ENCODE data around the gene KLF6.
"Not testable (repeated sequence)": the region's sequence is repeated elsewhere in the genome, so short reads cannot be mapped to it uniquely, and the experiment has no call there.

The KLF6 gene

DNA sequence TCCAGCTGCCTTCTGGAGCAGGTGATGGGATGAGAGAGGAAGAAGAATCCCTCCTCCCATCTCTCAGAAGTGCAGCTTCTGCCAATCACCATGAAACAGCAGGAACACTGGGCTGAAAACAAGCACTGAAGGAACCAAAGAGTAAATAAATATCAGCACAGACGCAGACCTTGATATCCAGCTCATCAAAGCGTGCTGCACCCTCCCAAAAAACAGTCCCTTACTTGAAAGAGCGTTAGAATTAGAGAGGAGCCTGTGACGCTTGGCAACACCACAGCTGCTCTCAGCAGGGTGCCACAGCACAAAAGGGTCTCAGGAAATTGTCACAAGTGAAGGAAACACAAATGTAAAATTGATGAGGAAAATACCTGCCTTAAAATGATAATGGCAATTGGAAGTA, 39.5 kb downstream of the KLF6 start:
- WGBS, 2 experiments (ENCODE audit: insufficient coverage in 2 of 2), result 50 to 62% methylated on average over 4 of the region's 4 CpGs
- no peaks in the 10 kb centered on the region for H3K36me3 ChIP-seq (ENCODE audit: control insufficient read depth, insufficient read depth, low read length)
- H3K4me3 ChIP-seq (ENCODE audit: extremely low read depth, insufficient read depth, low read length, poor library complexity, severe bottlenecking), result no peak overlapping the region
- H3K27ac ChIP-seq (ENCODE audit: low read depth, low read length, severe bottlenecking), result no peak overlapping the region
- peaks cover 11% of the 10 kb centered on the region for H3K4me1 ChIP-seq (ENCODE audit: control insufficient read depth, insufficient read depth, low read length, poor library complexity, severe bottlenecking)
- peaks cover 3% of the 10 kb centered on the region for H3K9me3 ChIP-seq (ENCODE audit: control insufficient read depth, low read length)

- 88 to 91% methylated on average over 3 to 4 of the region's 6 CpGs for WGBS, 2 experiments (ENCODE audit: insufficient coverage in 2 of 2)
- H3K4me1 ChIP-seq (ENCODE audit: control insufficient read depth, insufficient read depth, low read length, poor library complexity, severe bottlenecking), result peaks cover 8% of the 10 kb centered on the region
- no peak overlapping the region for H3K27ac ChIP-seq (ENCODE audit: low read depth, low read length, severe bottlenecking)
- no peaks in the 10 kb centered on the region for H3K36me3 ChIP-seq (ENCODE audit: control insufficient read depth, insufficient read depth, low read length)
- H3K4me3 ChIP-seq (ENCODE audit: extremely low read depth, insufficient read depth, low read length, poor library complexity, severe bottlenecking), result no peak overlapping the region
- H3K9me3 ChIP-seq (ENCODE audit: control insufficient read depth, low read length), result peaks cover 3% of the 10 kb centered on the region
Measured at GRCh38 chr10:3741688-3742461, 43.1 kb downstream of the KLF6 start.

GRCh38 chr10:3740157-3740871, 44.7 kb downstream of the KLF6 start:
- peaks cover 3% of the 10 kb centered on the region for H3K9me3 ChIP-seq (ENCODE audit: control insufficient read depth, low read length)
- H3K27ac ChIP-seq (ENCODE audit: low read depth, low read length, severe bottlenecking), result no peak overlapping the region
- 70% methylated on average over 2 of the region's 5 CpGs; no CpG with 5 or more reads in 1 of the 2 experiments for WGBS, 2 experiments (ENCODE audit: insufficient coverage in 2 of 2)
- no peaks in the 10 kb centered on the region for H3K36me3 ChIP-seq (ENCODE audit: control insufficient read depth, insufficient read depth, low read length)
- H3K4me1 ChIP-seq (ENCODE audit: control insufficient read depth, insufficient read depth, low read length, poor library complexity, severe bottlenecking), result peaks cover 8% of the 10 kb centered on the region
- H3K4me3 ChIP-seq (ENCODE audit: extremely low read depth, insufficient read depth, low read length, poor library complexity, severe bottlenecking), result no peak overlapping the region

- no peak overlapping the region for H3K4me3 ChIP-seq (ENCODE audit: extremely low read depth, insufficient read depth, low read length, poor library complexity, severe bottlenecking)
- H3K9me3 ChIP-seq (ENCODE audit: control insufficient read depth, low read length), result peaks cover 3% of the 10 kb centered on the region
- WGBS, 2 experiments (ENCODE audit: insufficient coverage in 2 of 2), result no CpG with 5 or more reads among the region's 1 CpG
- H3K27ac ChIP-seq (ENCODE audit: low read depth, low read length, severe bottlenecking), result no peak overlapping the region
- H3K36me3 ChIP-seq (ENCODE audit: control insufficient read depth, insufficient read depth, low read length), result no peaks in the 10 kb centered on the region
- peaks cover 8% of the 10 kb centered on the region for H3K4me1 ChIP-seq (ENCODE audit: control insufficient read depth, insufficient read depth, low read length, poor library complexity, severe bottlenecking)
Measured at GRCh38 chr10:3738855-3739350, 46.1 kb downstream of the KLF6 start.

- H3K4me3 ChIP-seq (ENCODE audit: extremely low read depth, insufficient read depth, low read length, poor library complexity, severe bottlenecking), result no peak overlapping the region
- no peaks in the 10 kb centered on the region for H3K36me3 ChIP-seq (ENCODE audit: control insufficient read depth, insufficient read depth, low read length)
- H3K27ac ChIP-seq (ENCODE audit: low read depth, low read length, severe bottlenecking), result no peak overlapping the region
- peaks cover 8% of the 10 kb centered on the region for H3K4me1 ChIP-seq (ENCODE audit: control insufficient read depth, insufficient read depth, low read length, poor library complexity, severe bottlenecking)
- H3K9me3 ChIP-seq (ENCODE audit: control insufficient read depth, low read length), result peaks cover 3% of the 10 kb centered on the region
- 32 to 72% methylated on average over 3 of the region's 4 CpGs for WGBS, 2 experiments (ENCODE audit: insufficient coverage in 2 of 2)
Measured at GRCh38 chr10:3737864-3738263, 47.1 kb downstream of the KLF6 start.

GRCh38 chr10:3735175-3735574, 49.8 kb downstream of the KLF6 start:
- 81 to 87% methylated on average over 10 of the region's 10 CpGs for WGBS, 2 experiments (ENCODE audit: insufficient coverage in 2 of 2)
- Histone ChIP-seq H3K36me3 (ENCODE audit: control insufficient read depth, insufficient read depth, low read length) (no peaks in the 10 kb centered on the region), H3K4me3 (ENCODE audit: extremely low read depth, insufficient read depth, low read length, poor library complexity, severe bottlenecking) (no peak overlapping the region), H3K9me3 (ENCODE audit: control insufficient read depth, low read length) (no peaks in the 10 kb centered on the region), H3K27ac (ENCODE audit: low read depth, low read length, severe bottlenecking) (no peak overlapping the region), H3K4me1 (ENCODE audit: control insufficient read depth, insufficient read depth, low read length, poor library complexity, severe bottlenecking) (peaks cover 3% of the 10 kb centered on the region)

DNA sequence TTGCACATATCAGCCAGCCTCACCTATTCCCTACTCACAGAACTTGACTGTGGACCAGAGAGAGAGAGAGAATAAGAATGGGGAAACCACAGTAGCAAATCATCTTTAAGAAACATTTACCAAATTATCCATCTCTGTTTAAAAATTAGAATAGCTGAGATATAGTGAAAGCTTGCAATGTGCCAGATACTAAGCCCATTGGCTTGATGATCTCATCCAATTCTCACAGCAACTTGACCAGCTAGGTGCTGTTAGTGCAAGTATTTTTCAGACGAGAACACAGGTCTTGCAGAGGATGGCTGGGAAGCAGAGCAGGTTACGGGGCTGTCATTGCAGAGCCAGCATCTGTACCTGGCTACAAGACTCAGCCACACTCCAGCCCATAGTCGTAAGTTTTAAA, 50.9 kb downstream of the KLF6 start:
- H3K4me3 ChIP-seq (ENCODE audit: extremely low read depth, insufficient read depth, low read length, poor library complexity, severe bottlenecking), result no peak overlapping the region
- no peak overlapping the region for H3K27ac ChIP-seq (ENCODE audit: low read depth, low read length, severe bottlenecking)
- no peaks in the 10 kb centered on the region for H3K36me3 ChIP-seq (ENCODE audit: control insufficient read depth, insufficient read depth, low read length)
- no peaks in the 10 kb centered on the region for H3K4me1 ChIP-seq (ENCODE audit: control insufficient read depth, insufficient read depth, low read length, poor library complexity, severe bottlenecking)
- H3K9me3 ChIP-seq (ENCODE audit: control insufficient read depth, low read length), result no peaks in the 10 kb centered on the region
- WGBS, 2 experiments (ENCODE audit: insufficient coverage in 2 of 2), result 75 to 82% methylated on average over 3 of the region's 3 CpGs

- H3K4me3 ChIP-seq (ENCODE audit: extremely low read depth, insufficient read depth, low read length, poor library complexity, severe bottlenecking); H3K9me3 ChIP-seq (ENCODE audit: control insufficient read depth, low read length); H3K27ac ChIP-seq (ENCODE audit: low read depth, low read length, severe bottlenecking); H3K36me3 ChIP-seq (ENCODE audit: control insufficient read depth, insufficient read depth, low read length); H3K4me1 ChIP-seq (ENCODE audit: control insufficient read depth, insufficient read depth, low read length, poor library complexity, severe bottlenecking): not testable (repeated sequence)
- 93 to 97% methylated on average over 3 of the region's 3 CpGs for WGBS, 2 experiments (ENCODE audit: insufficient coverage in 2 of 2)
Measured at GRCh38 chr10:3732183-3732582, 52.8 kb downstream of the KLF6 start.

- no peak overlapping the region for H3K4me3 ChIP-seq (ENCODE audit: extremely low read depth, insufficient read depth, low read length, poor library complexity, severe bottlenecking)
- no peaks in the 10 kb centered on the region for H3K4me1 ChIP-seq (ENCODE audit: control insufficient read depth, insufficient read depth, low read length, poor library complexity, severe bottlenecking)
- H3K36me3 ChIP-seq (ENCODE audit: control insufficient read depth, insufficient read depth, low read length), result no peaks in the 10 kb centered on the region
- no peaks in the 10 kb centered on the region for H3K9me3 ChIP-seq (ENCODE audit: control insufficient read depth, low read length)
- no peak overlapping the region for H3K27ac ChIP-seq (ENCODE audit: low read depth, low read length, severe bottlenecking)
- 91 to 96% methylated on average over 11 of the region's 12 CpGs for WGBS, 2 experiments (ENCODE audit: insufficient coverage in 2 of 2)
Measured at GRCh38 chr10:3729397-3729976, 55.5 kb downstream of the KLF6 start.

- WGBS, 2 experiments (ENCODE audit: insufficient coverage in 2 of 2), result 89 to 95% methylated on average over 2 of the region's 3 CpGs
- no peak overlapping the region for H3K27ac ChIP-seq (ENCODE audit: low read depth, low read length, severe bottlenecking)
- no peaks in the 10 kb centered on the region for H3K36me3 ChIP-seq (ENCODE audit: control insufficient read depth, insufficient read depth, low read length)
- no peak overlapping the region for H3K4me3 ChIP-seq (ENCODE audit: extremely low read depth, insufficient read depth, low read length, poor library complexity, severe bottlenecking)
- H3K4me1 ChIP-seq (ENCODE audit: control insufficient read depth, insufficient read depth, low read length, poor library complexity, severe bottlenecking), result no peaks in the 10 kb centered on the region
- no peaks in the 10 kb centered on the region for H3K9me3 ChIP-seq (ENCODE audit: control insufficient read depth, low read length)
Measured at GRCh38 chr10:3728563-3728962, 56.4 kb downstream of the KLF6 start.

All from mesodermal cell (in vitro differentiated cells).